Lung (tissue), 12 donors: ENCODE data around the gene SDCBP2. TPM values are rescaled to one million over a fixed set of nuclear protein-coding genes. Genes with fewer than 3 reads are reported as not detected.

Experiments
- ATAC-seq: fragments of 200-7000 bp; cut with Tn5 transposase; one replicate; pipeline ENCODE4 v1.9.1; 2020; ENCODE audit warnings: moderate number of reproducible peaks; ENCODE audit not compliant: insufficient read depth, low FRiP score
- DNase-seq, 3 donors: peaks; one replicate each; pipeline ENCODE4 v3.0.0-alpha.2; 2013 to 2017
- H3K27ac ChIP-seq, 2 donors: one replicate each; pipeline ENCODE4 v1.5.1; 2013; ENCODE audit warnings: mild to moderate bottlenecking in 2 of 2, moderate library complexity in 2 of 2, control low read depth in 1 of 2, inconsistent platforms in 1 of 2, low read depth in 1 of 2, low read length in 1 of 2
- H3K27me3 ChIP-seq, 3 donors: one replicate each; pipeline ENCODE4 v1.5.1; 2013; ENCODE audit warnings: low read length in 2 of 3; ENCODE audit not compliant: control insufficient read depth in 3 of 3, insufficient read depth in 3 of 3
- H3K36me3 ChIP-seq, 4 donors: one replicate each; pipeline ENCODE4 v1.5.1; 2013; ENCODE audit warnings: low read length in 4 of 4, mild to moderate bottlenecking in 1 of 4, moderate library complexity in 1 of 4; ENCODE audit not compliant: control insufficient read depth in 4 of 4, insufficient read depth in 4 of 4
- H3K4me1 ChIP-seq, 5 donors: one replicate each; pipeline ENCODE4 v1.5.1; 2013; ENCODE audit warnings: low read length in 5 of 5, mild to moderate bottlenecking in 2 of 5, moderate library complexity in 1 of 5; ENCODE audit not compliant: control insufficient read depth in 5 of 5, insufficient read depth in 5 of 5
- H3K4me3 ChIP-seq: one replicate; pipeline ENCODE4 v1.5.1; 2013; ENCODE audit warnings: mild to moderate bottlenecking, control low read depth, moderate library complexity
- H3K9ac ChIP-seq, 2 donors: one replicate each; pipeline ENCODE4 v1.5.1; 2013; ENCODE audit warnings: low read length in 2 of 2, control low read depth in 1 of 2; ENCODE audit not compliant: insufficient read depth in 1 of 2
- H3K9me3 ChIP-seq, 4 donors: one replicate each; pipeline ENCODE4 v1.5.1; 2013; ENCODE audit warnings: low read length in 3 of 4, mild to moderate bottlenecking in 1 of 4, moderate library complexity in 1 of 4; ENCODE audit not compliant: control insufficient read depth in 4 of 4, insufficient read depth in 3 of 4
- WGBS, 2 donors: extraction: QIAGEN DNeasy Blood & Tissue Kit; methylation state at CpG; one replicate each; pipeline ENCODE4 v1.1.7; 2013; 5-methylcytosine and 5-hydroxymethylcytosine counted together
- polyA plus RNA-seq, 2 donors: library from polyadenylated mRNA; stranded (reverse); fragments of 200-250 nt; gene quantifications; one replicate each; pipeline ENCODE4 v1.2.1, GENCODE V29; 2013
- total RNA-seq, 2 donors: library from RNA; depleted of rRNA in 1 of 2; stranded (reverse); fragments of >200 nt in 1 of 2; gene quantifications; one replicate each; pipeline ENCODE4 v1.2.1, GENCODE V29; 2014 to 2021
- TF ChIP-seq, protein P1 (sequence below): IDR thresholded peaks from 2 replicates; pipeline ENCODE4 v1.5.1; 2012; ENCODE audit warnings: mild to moderate bottlenecking; ENCODE audit errors: control extremely low read depth, extremely low read depth
- donor health status: control.
- donor health status: control.
- donor health status: Bipolar disorder and iron deficiency.
- donor health status: healthy.
- donor health status: DM: yes; HTN: yes; CAD: no.

Gene SDCBP2
- total and polyA plus RNA-seq, 4 donors: 3.5 to 18.1 (median 12.5) TPM

DNA sequence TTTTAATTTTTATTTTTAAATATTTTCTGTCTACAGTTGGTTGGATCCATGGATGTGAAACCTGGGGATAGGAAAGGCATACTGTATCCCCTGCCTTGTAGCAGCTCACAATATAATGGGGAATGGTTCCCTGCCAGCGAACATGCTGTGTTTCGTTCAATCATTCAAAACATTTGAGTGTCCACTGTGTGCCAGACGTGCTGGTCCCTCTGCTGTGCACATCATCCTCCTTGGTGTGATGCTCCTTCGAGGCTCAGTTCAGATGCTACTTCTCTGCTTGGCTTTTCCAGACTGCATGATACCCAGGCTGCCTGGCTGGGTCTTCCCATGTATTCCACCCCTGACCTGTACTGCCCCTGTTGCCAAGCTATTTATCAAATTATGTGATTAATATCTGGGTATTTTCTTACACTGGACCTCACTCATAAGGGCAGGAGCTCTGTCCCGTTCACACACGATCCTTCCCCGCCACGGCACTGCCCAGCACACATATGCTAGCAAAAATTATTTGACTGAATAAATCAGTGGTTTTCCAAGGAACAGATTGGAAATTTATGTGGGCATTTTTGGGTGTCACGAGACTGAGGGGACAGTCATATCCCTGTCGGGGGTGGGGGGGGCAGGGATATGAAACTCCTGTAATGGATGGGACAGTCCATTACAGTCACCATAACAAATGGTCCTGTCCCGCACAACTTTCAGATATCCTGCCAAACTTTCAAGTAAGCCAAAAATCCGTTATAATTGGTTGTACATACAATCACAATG is 4.9 kb downstream of the SDCBP2 start:
- TF ChIP-seq, protein P1, sequence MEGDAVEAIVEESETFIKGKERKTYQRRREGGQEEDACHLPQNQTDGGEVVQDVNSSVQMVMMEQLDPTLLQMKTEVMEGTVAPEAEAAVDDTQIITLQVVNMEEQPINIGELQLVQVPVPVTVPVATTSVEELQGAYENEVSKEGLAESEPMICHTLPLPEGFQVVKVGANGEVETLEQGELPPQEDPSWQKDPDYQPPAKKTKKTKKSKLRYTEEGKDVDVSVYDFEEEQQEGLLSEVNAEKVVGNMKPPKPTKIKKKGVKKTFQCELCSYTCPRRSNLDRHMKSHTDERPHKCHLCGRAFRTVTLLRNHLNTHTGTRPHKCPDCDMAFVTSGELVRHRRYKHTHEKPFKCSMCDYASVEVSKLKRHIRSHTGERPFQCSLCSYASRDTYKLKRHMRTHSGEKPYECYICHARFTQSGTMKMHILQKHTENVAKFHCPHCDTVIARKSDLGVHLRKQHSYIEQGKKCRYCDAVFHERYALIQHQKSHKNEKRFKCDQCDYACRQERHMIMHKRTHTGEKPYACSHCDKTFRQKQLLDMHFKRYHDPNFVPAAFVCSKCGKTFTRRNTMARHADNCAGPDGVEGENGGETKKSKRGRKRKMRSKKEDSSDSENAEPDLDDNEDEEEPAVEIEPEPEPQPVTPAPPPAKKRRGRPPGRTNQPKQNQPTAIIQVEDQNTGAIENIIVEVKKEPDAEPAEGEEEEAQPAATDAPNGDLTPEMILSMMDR: no peak
- peak overlapping the region; percentile 91 to 94 for H3K27ac ChIP-seq
- no peak for DNase-seq
- H3K9me3 ChIP-seq: no peaks in the 10 kb centered on the region
- no peak overlapping the region for H3K4me3 ChIP-seq
- WGBS, 2 donors: 73 to 90% methylated on average over 12 of the region's 12 CpGs
- no peaks in the 10 kb centered on the region for H3K36me3 ChIP-seq
- ATAC-seq: no peak
- H3K4me1 ChIP-seq: peaks cover 6 to 29% (median 13%) of the 10 kb centered on the region in 5 donors
- H3K27me3 ChIP-seq: no peaks in the 10 kb centered on the region
- no peak overlapping the region for H3K9ac ChIP-seq

DNA sequence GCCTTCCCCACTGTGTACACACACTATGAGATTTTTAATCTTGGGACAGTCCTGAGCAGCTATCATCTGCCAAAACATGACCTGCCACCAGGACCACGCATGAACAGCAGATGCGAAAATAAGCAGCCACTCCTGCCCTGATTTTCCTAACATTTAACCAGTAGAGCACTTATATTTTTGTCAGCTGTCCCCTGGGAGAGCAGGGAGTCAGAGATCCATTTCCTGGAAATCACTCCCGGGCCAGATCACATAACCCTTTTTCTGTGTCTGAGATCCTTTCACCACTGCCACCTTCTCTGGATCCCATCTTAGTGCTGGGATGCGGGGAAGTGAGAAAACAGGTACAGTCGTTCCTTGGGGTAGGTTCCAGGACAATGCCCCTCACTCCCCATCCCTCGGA is 5.7 kb downstream of the SDCBP2 start:
- no peak overlapping the region for H3K9ac ChIP-seq
- 61 to 83% methylated on average over 6 of the region's 6 CpGs for WGBS, 2 donors

GRCh38 chr20:1322511-1323245 is 6.3 kb downstream of the SDCBP2 start:
- peaks cover 6 to 17% (median 12%) of the 10 kb centered on the region in 5 donors for H3K4me1 ChIP-seq
- H3K36me3 ChIP-seq: no peaks in the 10 kb centered on the region
- no peaks in the 10 kb centered on the region for H3K27me3 ChIP-seq
- no peak overlapping the region for H3K9ac ChIP-seq
- H3K9me3 ChIP-seq: no peaks in the 10 kb centered on the region
- TF ChIP-seq, protein P1: no peak
- DNase-seq (peak in 2 of 3 donors; percentile 47 to 69), ATAC-seq (no peak)
- H3K4me3 ChIP-seq: no peak overlapping the region
- peak overlapping the region; percentile 70 to 82 for H3K27ac ChIP-seq
- WGBS, 2 donors: 58 to 67% methylated on average over 11 of the region's 11 CpGs

More for the DNA sequence above, 5.7 kb downstream of the SDCBP2 start:
- TF ChIP-seq, protein P1: no peak
- no peak for ATAC-seq
- Histone ChIP-seq H3K27me3 (no peaks in the 10 kb centered on the region), H3K9me3 (no peaks in the 10 kb centered on the region), H3K4me3 (no peak overlapping the region), H3K36me3 (no peaks in the 10 kb centered on the region), H3K27ac (peak overlapping the region; percentile 70 to 82), H3K4me1 (peaks cover 6 to 22% (median 13%) of the 10 kb centered on the region in 5 donors)
- no peak for DNase-seq
